ENCODE results near the gene UBE2F. TPM values are rescaled to one million over a fixed set of nuclear protein-coding genes. Genes with fewer than 3 reads are reported as not detected.
"Not testable (repeated sequence)": the region's sequence is repeated elsewhere in the genome, so short reads cannot be mapped to it uniquely, and the experiment has no call there.

UBE2F gene
- total and polyA plus RNA-seq, 3 donors from 2014 or later, result 68.3 to 77.8 (median 72.8) TPM

DNA sequence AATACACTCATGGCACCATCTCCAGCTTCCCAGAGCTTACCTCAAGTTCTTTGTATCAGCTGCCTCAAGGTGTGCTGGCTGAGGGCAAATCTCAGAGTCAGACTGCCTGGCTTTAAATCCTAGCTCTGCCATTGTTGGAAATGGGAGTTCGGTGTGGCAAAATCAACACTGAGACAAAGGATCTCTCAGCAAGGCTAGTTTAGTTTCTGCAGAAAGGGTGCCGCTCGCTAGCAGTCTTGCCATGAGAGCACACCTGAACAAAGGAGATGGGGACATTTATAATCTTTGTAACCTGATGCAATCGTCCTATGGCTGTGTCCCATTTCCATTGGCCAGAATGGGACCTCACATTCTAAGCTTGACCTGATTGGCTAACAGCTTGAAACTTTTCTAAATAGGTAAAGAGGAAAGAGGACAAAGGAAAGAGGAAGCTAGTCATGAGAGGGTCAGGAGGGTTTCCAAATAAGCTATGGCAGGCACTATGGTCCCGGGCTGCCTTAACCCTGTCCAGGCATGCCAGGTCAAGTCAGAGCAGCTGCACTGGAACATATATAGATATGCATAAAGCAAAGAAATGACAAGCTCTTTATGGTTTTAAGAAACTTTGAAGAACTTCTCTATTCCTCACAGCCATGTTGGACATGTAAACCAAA is 4.3 kb upstream of the UBE2F start:
- Histone ChIP-seq H3K4me1 (peaks cover 2% of the 10 kb centered on the region), H3K36me3 (ENCODE audit: low read depth, missing control alignments) (no peaks in the 10 kb centered on the region), H3K27me3 (no peaks in the 10 kb centered on the region), H3K4me3 (no peak overlapping the region), H3K9me3 (no peaks in the 10 kb centered on the region), H3K27ac (no peak overlapping the region)
- no peak for TF ChIP-seq POLR2A (IDR thresholded peaks at IDR 0.05)
- TF ChIP-seq, protein P1, sequence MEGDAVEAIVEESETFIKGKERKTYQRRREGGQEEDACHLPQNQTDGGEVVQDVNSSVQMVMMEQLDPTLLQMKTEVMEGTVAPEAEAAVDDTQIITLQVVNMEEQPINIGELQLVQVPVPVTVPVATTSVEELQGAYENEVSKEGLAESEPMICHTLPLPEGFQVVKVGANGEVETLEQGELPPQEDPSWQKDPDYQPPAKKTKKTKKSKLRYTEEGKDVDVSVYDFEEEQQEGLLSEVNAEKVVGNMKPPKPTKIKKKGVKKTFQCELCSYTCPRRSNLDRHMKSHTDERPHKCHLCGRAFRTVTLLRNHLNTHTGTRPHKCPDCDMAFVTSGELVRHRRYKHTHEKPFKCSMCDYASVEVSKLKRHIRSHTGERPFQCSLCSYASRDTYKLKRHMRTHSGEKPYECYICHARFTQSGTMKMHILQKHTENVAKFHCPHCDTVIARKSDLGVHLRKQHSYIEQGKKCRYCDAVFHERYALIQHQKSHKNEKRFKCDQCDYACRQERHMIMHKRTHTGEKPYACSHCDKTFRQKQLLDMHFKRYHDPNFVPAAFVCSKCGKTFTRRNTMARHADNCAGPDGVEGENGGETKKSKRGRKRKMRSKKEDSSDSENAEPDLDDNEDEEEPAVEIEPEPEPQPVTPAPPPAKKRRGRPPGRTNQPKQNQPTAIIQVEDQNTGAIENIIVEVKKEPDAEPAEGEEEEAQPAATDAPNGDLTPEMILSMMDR (IDR thresholded peaks at IDR 0.05), result no peak
- intact Hi-C loops (cut with DNase I; ENCODE audit: low total_unique reads), result no loop called here
- DNase-seq, result no peak
- WGBS, 2 donors, result 84 to 85% methylated on average over 5 of the region's 5 CpGs

DNA sequence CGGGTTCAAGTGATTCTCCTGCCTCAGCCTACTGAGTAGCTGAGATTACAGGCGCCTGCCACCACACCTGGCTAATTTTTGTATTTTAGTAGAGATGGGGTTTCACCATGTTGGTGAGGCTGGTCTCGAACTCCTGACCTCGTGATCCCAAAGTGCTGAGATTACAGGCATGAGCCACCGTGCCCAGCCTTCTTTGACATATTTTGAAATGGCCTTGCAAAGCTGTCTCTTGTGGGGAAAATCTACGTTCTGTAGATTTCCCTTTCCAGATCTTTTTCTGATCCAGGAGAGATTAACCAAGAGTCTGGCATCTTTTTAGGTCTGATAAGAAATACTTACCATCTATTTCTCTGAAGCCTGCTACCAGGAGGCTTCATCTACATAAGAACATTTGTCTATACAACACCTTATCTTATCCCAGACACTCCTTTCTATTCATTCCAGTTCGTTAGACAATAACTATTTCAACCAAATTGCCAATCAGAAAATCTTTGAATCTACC is 3.3 kb upstream of the UBE2F start:
- intact Hi-C loops (cut with DNase I; ENCODE audit: low total_unique reads); H3K27ac ChIP-seq; H3K9me3 ChIP-seq; H3K4me3 ChIP-seq; H3K27me3 ChIP-seq; H3K36me3 ChIP-seq (ENCODE audit: low read depth, missing control alignments); DNase-seq: not testable (repeated sequence)
- WGBS, 2 donors, result 78 to 83% methylated on average over 7 of the region's 7 CpGs
- peaks cover 12% of the 10 kb centered on the region for H3K4me1 ChIP-seq

DNA sequence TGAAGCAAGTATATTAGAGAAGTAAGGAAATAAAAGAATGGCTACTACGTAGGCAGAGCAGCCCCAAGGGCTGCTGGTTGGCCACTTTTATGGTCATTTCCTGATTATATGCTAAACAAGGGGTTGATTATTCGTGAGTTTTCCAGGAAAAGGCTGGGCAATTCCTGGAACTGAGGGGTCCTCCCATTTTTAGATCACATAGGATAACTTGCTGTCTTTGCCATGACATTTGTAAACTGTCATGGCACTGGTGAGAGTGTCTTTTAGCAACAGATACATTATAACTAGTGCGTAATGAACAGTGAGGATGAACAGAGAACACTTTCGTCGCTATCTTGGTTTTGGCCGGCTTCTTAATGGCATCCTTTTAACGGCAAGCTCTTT is 2.6 kb upstream of the UBE2F start:
- no peaks in the 10 kb centered on the region for H3K36me3 ChIP-seq (ENCODE audit: low read depth, missing control alignments)
- peaks cover 18% of the 10 kb centered on the region for H3K4me1 ChIP-seq
- H3K27me3 ChIP-seq, result no peaks in the 10 kb centered on the region
- intact Hi-C loops (cut with DNase I; ENCODE audit: low total_unique reads), result no loop called here
- 57 to 71% methylated on average over 7 of the region's 7 CpGs for WGBS, 2 donors
- no peak for TF ChIP-seq POLR2A (IDR thresholded peaks at IDR 0.05)
- TF ChIP-seq, protein P1 (IDR thresholded peaks at IDR 0.05), result no peak
- no peak for DNase-seq
- H3K27ac ChIP-seq, result no peak overlapping the region
- H3K9me3 ChIP-seq, result no peaks in the 10 kb centered on the region
- H3K4me3 ChIP-seq, result no peak overlapping the region

- Histone ChIP-seq H3K36me3 (ENCODE audit: low read depth, missing control alignments) (no peaks in the 10 kb centered on the region), H3K4me1 (peaks cover 23% of the 10 kb centered on the region), H3K27me3 (no peaks in the 10 kb centered on the region), H3K4me3 (no peak overlapping the region), H3K9me3 (no peaks in the 10 kb centered on the region), H3K27ac (no peak overlapping the region)
- TF ChIP-seq, protein P1 (IDR thresholded peaks at IDR 0.05), result no peak
- TF ChIP-seq POLR2A (IDR thresholded peaks at IDR 0.05), result no peak
- DNase-seq, result no peak
- 85 to 86% methylated on average over 11 of the region's 11 CpGs for WGBS, 2 donors
- intact Hi-C loops (cut with DNase I; ENCODE audit: low total_unique reads), result no loop called here
Observed at GRCh38 chr2:237964578-237965404, 2.0 kb upstream of the UBE2F start.

- H3K27ac ChIP-seq; H3K9me3 ChIP-seq; H3K36me3 ChIP-seq (ENCODE audit: low read depth, missing control alignments); DNase-seq; H3K27me3 ChIP-seq; intact Hi-C loops (cut with DNase I; ENCODE audit: low total_unique reads): not testable (repeated sequence)
- peaks cover 23% of the 10 kb centered on the region for H3K4me1 ChIP-seq
- 58 to 72% methylated on average over 13 of the region's 13 CpGs for WGBS, 2 donors
- H3K4me3 ChIP-seq, result peak overlapping the region; percentile 67 to 73
Observed at GRCh38 chr2:237965844-237966243, 970 bp upstream of the UBE2F start.

All from testis (tissue), 3 donors.